ENCODE results near the gene MRPS7.

DNA sequence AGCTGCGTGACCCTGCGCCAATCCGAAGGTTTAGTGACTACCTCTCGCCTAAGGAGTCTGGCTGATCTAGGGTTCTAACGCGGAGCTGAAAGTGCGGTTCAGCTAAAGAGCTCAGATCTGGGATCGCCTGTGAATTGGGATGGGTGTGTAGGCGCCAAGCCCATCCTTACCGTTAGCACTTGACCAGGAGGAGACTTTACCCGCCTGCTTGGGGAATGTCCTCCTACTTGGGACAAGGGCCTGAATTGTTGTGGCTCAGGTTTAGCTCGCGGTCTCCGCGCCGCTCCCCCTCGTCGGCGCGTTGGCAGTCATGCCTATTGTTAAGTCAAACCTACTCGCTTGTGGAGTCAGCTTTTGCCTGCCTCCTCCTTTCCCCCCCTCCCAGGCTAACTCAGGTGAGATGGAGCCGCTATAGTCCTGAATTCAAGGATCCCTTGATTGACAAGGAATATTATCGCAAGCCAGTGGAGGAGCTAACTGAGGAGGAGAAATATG, 480 bp downstream of the MRPS7 start:
- TF ChIP-seq, protein P1, sequence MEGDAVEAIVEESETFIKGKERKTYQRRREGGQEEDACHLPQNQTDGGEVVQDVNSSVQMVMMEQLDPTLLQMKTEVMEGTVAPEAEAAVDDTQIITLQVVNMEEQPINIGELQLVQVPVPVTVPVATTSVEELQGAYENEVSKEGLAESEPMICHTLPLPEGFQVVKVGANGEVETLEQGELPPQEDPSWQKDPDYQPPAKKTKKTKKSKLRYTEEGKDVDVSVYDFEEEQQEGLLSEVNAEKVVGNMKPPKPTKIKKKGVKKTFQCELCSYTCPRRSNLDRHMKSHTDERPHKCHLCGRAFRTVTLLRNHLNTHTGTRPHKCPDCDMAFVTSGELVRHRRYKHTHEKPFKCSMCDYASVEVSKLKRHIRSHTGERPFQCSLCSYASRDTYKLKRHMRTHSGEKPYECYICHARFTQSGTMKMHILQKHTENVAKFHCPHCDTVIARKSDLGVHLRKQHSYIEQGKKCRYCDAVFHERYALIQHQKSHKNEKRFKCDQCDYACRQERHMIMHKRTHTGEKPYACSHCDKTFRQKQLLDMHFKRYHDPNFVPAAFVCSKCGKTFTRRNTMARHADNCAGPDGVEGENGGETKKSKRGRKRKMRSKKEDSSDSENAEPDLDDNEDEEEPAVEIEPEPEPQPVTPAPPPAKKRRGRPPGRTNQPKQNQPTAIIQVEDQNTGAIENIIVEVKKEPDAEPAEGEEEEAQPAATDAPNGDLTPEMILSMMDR (IDR thresholded peaks at IDR 0.05; ENCODE audit: low read length) = no peak
- no peak for TF ChIP-seq EZH2 (IDR thresholded peaks at IDR 0.05; ENCODE audit: borderline replicate concordance, low read length)

Data from OCI-LY1 (cell line).